ENCODE measurements around the gene MEIOC. TPM values are rescaled to one million over a fixed set of nuclear protein-coding genes. Genes with fewer than 3 reads are reported as not detected.
A peak's percentile ranks its signal among the peaks of the same experiment; 100 is the strongest.

Gene MEIOC
- total RNA-seq, 1 experiment from 2014 or later, result not detected

- Histone ChIP-seq H3K27ac (no peak overlapping the region), H3K9me3 (ENCODE audit: insufficient read depth, low read depth) (no peaks in the 10 kb centered on the region), H4K20me1 (ENCODE audit: insufficient read depth) (no peaks in the 10 kb centered on the region), H3K79me2 (ENCODE audit: low read depth) (no peaks in the 10 kb centered on the region), H3K4me2 (no peak overlapping the region), H3K9me2 (ENCODE audit: insufficient read depth) (no peaks in the 10 kb centered on the region), H3K4me3 (no peak overlapping the region), H2AFZ (no peak overlapping the region), H3K4me1 (replicated peaks; ENCODE audit: insufficient read depth) (no peaks in the 10 kb centered on the region), H3F3A (ENCODE audit: insufficient read depth, low read depth) (no peaks in the 10 kb centered on the region; the same call in 1 of the 2 replicates), H3K36me3 (ENCODE audit: low read depth) (no peaks in the 10 kb centered on the region), H3K27me3 (ENCODE audit: insufficient read depth, low read depth) (no peaks in the 10 kb centered on the region)
- intact Hi-C loops (cut with micrococcal nuclease; ENCODE audit: unreplicated experiment), result no loop called here
- POLR2A ChIA-PET (ENCODE audit: unreplicated experiment), result no interaction called here
- no peak for DNase-seq
- BruUV-seq (replicated peaks), result no TSS peak
- CTCF ChIA-PET, result no interaction called here
- TF ChIP-seq CTCF (conservative IDR thresholded peaks at IDR 0.05) (no peak), EZH2 (IDR thresholded peaks at IDR 0.05; ENCODE audit: low read depth) (no peak)
Observed at GRCh38 chr17:44664867-44665266, 8.6 kb downstream of the MEIOC start.

- Histone ChIP-seq H2AFZ (no peak overlapping the region), H3K4me1 (replicated peaks; ENCODE audit: insufficient read depth) (no peaks in the 10 kb centered on the region), H3K9me3 (ENCODE audit: insufficient read depth, low read depth) (no peaks in the 10 kb centered on the region), H4K20me1 (ENCODE audit: insufficient read depth) (no peaks in the 10 kb centered on the region), H3K79me2 (ENCODE audit: low read depth) (no peaks in the 10 kb centered on the region), H3K27me3 (ENCODE audit: insufficient read depth, low read depth) (no peaks in the 10 kb centered on the region), H3F3A (ENCODE audit: insufficient read depth, low read depth) (no peaks in the 10 kb centered on the region; the same call in 1 of the 2 replicates), H3K4me2 (no peak overlapping the region), H3K9me2 (ENCODE audit: insufficient read depth) (no peaks in the 10 kb centered on the region), H3K36me3 (ENCODE audit: low read depth) (no peaks in the 10 kb centered on the region), H3K4me3 (no peak overlapping the region), H3K27ac (no peak overlapping the region)
- intact Hi-C loops (cut with micrococcal nuclease; ENCODE audit: unreplicated experiment), result no loop called here
- POLR2A ChIA-PET (ENCODE audit: unreplicated experiment), result interaction anchor here (0.7 kb wide), 2 partner anchors 180 to 1095 kb away, joined by 4 to 7 read pairs; no protein-coding TSS in a partner anchor
- CTCF ChIA-PET, result no interaction called here
- no peak for TF ChIP-seq EZH2 (IDR thresholded peaks at IDR 0.05; ENCODE audit: low read depth)
- TF ChIP-seq CTCF (conservative IDR thresholded peaks at IDR 0.05), result no peak
- DNase-seq, result no peak
- no TSS peak for BruUV-seq (replicated peaks)
Observed at GRCh38 chr17:44666006-44666405, 9.7 kb downstream of the MEIOC start.

GRCh38 chr17:44672479-44673093 lies 16.3 kb downstream of the MEIOC start:
- no peaks in the 10 kb centered on the region for H3K4me1 ChIP-seq (replicated peaks; ENCODE audit: insufficient read depth)
- intact Hi-C loops (cut with micrococcal nuclease; ENCODE audit: unreplicated experiment), result loop anchor here (10.0 kb wide), 1 partner anchor 258 kb away; no protein-coding TSS in a partner anchor
- ChIA-PET CTCF (interaction anchor here (0.5 to 0.6 kb wide), 2 partner anchors 17 to 83 kb away, joined by 3 to 8 read pairs; no protein-coding TSS in a partner anchor), POLR2A (ENCODE audit: unreplicated experiment) (interaction anchor here (0.5 to 0.6 kb wide), 2 partner anchors 85 to 603 kb away, joined by 3 to 17 read pairs; no protein-coding TSS in a partner anchor)
- H3K4me3 ChIP-seq, result no peak overlapping the region
- no peak overlapping the region for H3K4me2 ChIP-seq
- H3K36me3 ChIP-seq (ENCODE audit: low read depth), result no peaks in the 10 kb centered on the region
- no peaks in the 10 kb centered on the region for H3K9me2 ChIP-seq (ENCODE audit: insufficient read depth)
- no peaks in the 10 kb centered on the region for H4K20me1 ChIP-seq (ENCODE audit: insufficient read depth)
- no peaks in the 10 kb centered on the region for H3K79me2 ChIP-seq (ENCODE audit: low read depth)
- no peak for TF ChIP-seq EZH2 (IDR thresholded peaks at IDR 0.05; ENCODE audit: low read depth)
- peak; percentile 73 for TF ChIP-seq CTCF (conservative IDR thresholded peaks at IDR 0.05)
- H3F3A ChIP-seq (ENCODE audit: insufficient read depth, low read depth), result peaks cover 14% of the 10 kb centered on the region; the same call in 1 of the 2 replicates
- no peak overlapping the region for H2AFZ ChIP-seq
- BruUV-seq (replicated peaks), result no TSS peak
- no peaks in the 10 kb centered on the region for H3K27me3 ChIP-seq (ENCODE audit: insufficient read depth, low read depth)
- no peak for DNase-seq
- no peaks in the 10 kb centered on the region for H3K9me3 ChIP-seq (ENCODE audit: insufficient read depth, low read depth)
- no peak overlapping the region for H3K27ac ChIP-seq

Data from PC-9 (cell line).